LHCN-M2 (cell line): Measurements from ENCODE around the gene LGALS3BP. TPM values are rescaled to one million over a fixed set of nuclear protein-coding genes. Genes with fewer than 3 reads are reported as not detected.

Experiments used
- DNase-seq: peaks from one replicate; pipeline ENCODE4 v3.0.0-alpha.2; 2012; ENCODE audit warnings: low read depth
- total RNA-seq: library from RNA; depleted of rRNA; stranded (reverse); fragments of >200 nt; gene quantifications from 2 replicates; pipeline ENCODE4 v1.2.3, GENCODE V29; 2014

LGALS3BP gene
- total RNA-seq, 1 experiment from 2014 or later = 403 TPM

GRCh38 chr17:79014158-79014758, 34.5 kb upstream of the LGALS3BP start:
- DNase-seq = no peak

GRCh38 chr17:79012563-79013134, 32.9 kb upstream of the LGALS3BP start:
- no peak for DNase-seq

GRCh38 chr17:79011451-79012147, 31.9 kb upstream of the LGALS3BP start:
- DNase-seq = peak; percentile 41

- no peak for DNase-seq
These were observed 30.6 kb upstream of the LGALS3BP start for GRCh38 chr17:79010304-79010646.

GRCh38 chr17:79009397-79010303, 29.9 kb upstream of the LGALS3BP start, which contains the start of gene CANT1:
CANT1 (minus strand) TSS chr17:79009764; CDS start chr17:78997622, 12,142 bp downstream.
- peak; percentile 80 for DNase-seq

GRCh38 chr17:79008666-79009387, 29.1 kb upstream of the LGALS3BP start:
- no peak for DNase-seq

GRCh38 chr17:79007504-79008381, 28.0 kb upstream of the LGALS3BP start:
- no peak for DNase-seq

- DNase-seq = no peak
These were observed 27.2 kb upstream of the LGALS3BP start for GRCh38 chr17:79006794-79007503.

GRCh38 chr17:79006046-79006445, 26.3 kb upstream of the LGALS3BP start:
- no peak for DNase-seq

GRCh38 chr17:79005063-79005861, 25.5 kb upstream of the LGALS3BP start:
- DNase-seq = no peak

- DNase-seq = no peak
These were observed 24.1 kb upstream of the LGALS3BP start for GRCh38 chr17:79003661-79004411.

- no peak for DNase-seq
These were observed 23.3 kb upstream of the LGALS3BP start for GRCh38 chr17:79002796-79003593.

GRCh38 chr17:79002291-79002690, 22.6 kb upstream of the LGALS3BP start:
- no peak for DNase-seq

- DNase-seq = no peak
These were observed 21.7 kb upstream of the LGALS3BP start for GRCh38 chr17:79001190-79002020.

GRCh38 chr17:79000396-79001189, 20.9 kb upstream of the LGALS3BP start:
- no peak for DNase-seq
